OCI-M1 (cell line): ENCODE results near the gene RNF145.
"Not testable (repeated sequence)": the region's sequence is repeated elsewhere in the genome, so short reads cannot be mapped to it uniquely, and the experiment has no call there.

Source experiments
- DNase-seq: peaks from one replicate; lab custom pipeline; 2025; lab: John Stamatoyannopoulos, UW

RNF145 gene

GRCh38 chr5:159156426-159157238 is 52.7 kb downstream of the RNF145 start:
- DNase-seq = peak; percentile 76

GRCh38 chr5:159155960-159156359 is 53.4 kb downstream of the RNF145 start:
- DNase-seq = no peak

- no peak for DNase-seq
These were observed 56.5 kb downstream of the RNF145 start for GRCh38 chr5:159152876-159153275.

GRCh38 chr5:159149085-159149484 is 60.3 kb downstream of the RNF145 start:
- no peak for DNase-seq

- no peak for DNase-seq
These were observed 61.4 kb downstream of the RNF145 start for GRCh38 chr5:159147976-159148375.

- DNase-seq = no peak
These were observed 62.5 kb downstream of the RNF145 start for GRCh38 chr5:159146839-159147238.

GRCh38 chr5:159145160-159145559 is 64.2 kb downstream of the RNF145 start:
- not testable (repeated sequence) for DNase-seq

GRCh38 chr5:159139802-159140201 is 69.6 kb downstream of the RNF145 start:
- DNase-seq = no peak

GRCh38 chr5:159135896-159136531 is 73.3 kb downstream of the RNF145 start:
- DNase-seq = no peak

- DNase-seq = peak; percentile 83
These were observed 76.2 kb downstream of the RNF145 start for GRCh38 chr5:159133041-159133741.

- no peak for DNase-seq
These were observed 76.8 kb downstream of the RNF145 start for GRCh38 chr5:159132429-159133040.

- DNase-seq = no peak
These were observed 77.4 kb downstream of the RNF145 start for GRCh38 chr5:159131951-159132350.

GRCh38 chr5:159130871-159131270 is 78.5 kb downstream of the RNF145 start:
- DNase-seq = no peak

GRCh38 chr5:159128070-159128541 is 81.2 kb downstream of the RNF145 start:
- peak; percentile 92 for DNase-seq

- no peak for DNase-seq
These were observed 85.7 kb downstream of the RNF145 start for GRCh38 chr5:159123700-159124099.

- DNase-seq = no peak
These were observed 86.2 kb downstream of the RNF145 start for GRCh38 chr5:159123189-159123588.

GRCh38 chr5:159121061-159121460 is 88.3 kb downstream of the RNF145 start:
- peak; percentile 46 for DNase-seq

- DNase-seq = peak; percentile 84
These were observed 88.9 kb downstream of the RNF145 start for GRCh38 chr5:159120446-159120845.

- peak; percentile 60 for DNase-seq
These were observed 89.5 kb downstream of the RNF145 start for GRCh38 chr5:159119842-159120241.

- not testable (repeated sequence) for DNase-seq
These were observed 90.2 kb downstream of the RNF145 start for GRCh38 chr5:159118958-159119659.

- DNase-seq = no peak
These were observed 95.9 kb downstream of the RNF145 start for GRCh38 chr5:159113405-159113804.

GRCh38 chr5:159112436-159112835 is 96.9 kb downstream of the RNF145 start:
- DNase-seq = no peak
